ENCODE measurements around the gene GCNA.
"Not testable (repeated sequence)": the region's sequence is repeated elsewhere in the genome, so short reads cannot be mapped to it uniquely, and the experiment has no call there.

The GCNA gene

GRCh38 chrX:71581210-71581609 is 3.0 kb downstream of the GCNA start:
- in situ Hi-C loops (cut with HindIII; ENCODE audit: low pct_ligation_motif_present, low sequenced_read_pairs): no loop called here
- Histone ChIP-seq H3K4me3 (ENCODE audit: low read depth, low read length) (no peak overlapping the region), H3K27me3 (replicated peaks) (no peaks in the 10 kb centered on the region), H3K27ac (no peak overlapping the region), H3K36me3 (replicated peaks) (no peaks in the 10 kb centered on the region)
- TF ChIP-seq CTCF (IDR thresholded peaks at IDR 0.05; ENCODE audit: low read depth, low read length, missing control alignments): no peak
- no peak for DNase-seq

- Histone ChIP-seq H3K27ac (no peak overlapping the region), H3K27me3 (replicated peaks) (no peaks in the 10 kb centered on the region), H3K36me3 (replicated peaks) (no peaks in the 10 kb centered on the region), H3K4me3 (ENCODE audit: low read depth, low read length) (no peak overlapping the region)
- in situ Hi-C loops (cut with HindIII; ENCODE audit: low pct_ligation_motif_present, low sequenced_read_pairs): no loop called here
- TF ChIP-seq CTCF (IDR thresholded peaks at IDR 0.05; ENCODE audit: low read depth, low read length, missing control alignments): no peak
- no peak for DNase-seq
Measured at GRCh38 chrX:71586929-71587328, 8.7 kb downstream of the GCNA start.

- DNase-seq; H3K27me3 ChIP-seq (replicated peaks); H3K4me3 ChIP-seq (ENCODE audit: low read depth, low read length); H3K27ac ChIP-seq; H3K36me3 ChIP-seq (replicated peaks); in situ Hi-C loops (cut with HindIII; ENCODE audit: low pct_ligation_motif_present, low sequenced_read_pairs): not testable (repeated sequence)
Measured at GRCh38 chrX:71593210-71593609, 15.0 kb downstream of the GCNA start.

- no peak overlapping the region for H3K4me3 ChIP-seq (ENCODE audit: low read depth, low read length)
- TF ChIP-seq CTCF (IDR thresholded peaks at IDR 0.05; ENCODE audit: low read depth, low read length, missing control alignments): no peak
- no peaks in the 10 kb centered on the region for H3K27me3 ChIP-seq (replicated peaks)
- in situ Hi-C loops (cut with HindIII; ENCODE audit: low pct_ligation_motif_present, low sequenced_read_pairs): no loop called here
- peaks cover 11% of the 10 kb centered on the region for H3K36me3 ChIP-seq (replicated peaks)
- no peak overlapping the region for H3K27ac ChIP-seq
- no peak for DNase-seq
Measured at GRCh38 chrX:71599965-71600364, 21.7 kb downstream of the GCNA start.

GRCh38 chrX:71603618-71604017 is 25.4 kb downstream of the GCNA start:
- no peak for TF ChIP-seq CTCF (IDR thresholded peaks at IDR 0.05; ENCODE audit: low read depth, low read length, missing control alignments)
- H3K27ac ChIP-seq: no peak overlapping the region
- in situ Hi-C loops (cut with HindIII; ENCODE audit: low pct_ligation_motif_present, low sequenced_read_pairs): no loop called here
- no peak overlapping the region for H3K4me3 ChIP-seq (ENCODE audit: low read depth, low read length)
- H3K27me3 ChIP-seq (replicated peaks): no peaks in the 10 kb centered on the region
- peak; percentile 14 for DNase-seq
- peaks cover 8% of the 10 kb centered on the region for H3K36me3 ChIP-seq (replicated peaks)

- TF ChIP-seq CTCF (IDR thresholded peaks at IDR 0.05; ENCODE audit: low read depth, low read length, missing control alignments): no peak
- in situ Hi-C loops (cut with HindIII; ENCODE audit: low pct_ligation_motif_present, low sequenced_read_pairs): no loop called here
- H3K36me3 ChIP-seq (replicated peaks): peaks cover 6% of the 10 kb centered on the region
Measured at GRCh38 chrX:71604141-71604540, 25.9 kb downstream of the GCNA start.

More at GRCh38 chrX:71604141-71604540, 25.9 kb downstream of the GCNA start:
- Histone ChIP-seq H3K4me3 (ENCODE audit: low read depth, low read length) (no peak overlapping the region), H3K27ac (peak overlapping the region; percentile 0), H3K27me3 (replicated peaks) (no peaks in the 10 kb centered on the region)
- DNase-seq: peak; percentile 46
